Retinal pigment epithelial cell (primary cell): ENCODE results near the gene PPP1R14B.
A peak's percentile ranks its signal among the peaks of the same experiment; 100 is the strongest.

Experiments
- DNase-seq: peaks from one replicate; pipeline ENCODE4 v3.0.0-alpha.2; 2010; ENCODE audit warnings: low read depth
- H3K4me3 ChIP-seq: 2 replicates; pipeline ENCODE4 v1.5.1; 2011; ENCODE audit warnings: mild to moderate bottlenecking, low read length, control low read depth, moderate library complexity
- CTCF ChIP-seq: conservative IDR thresholded peaks from 2 replicates; pipeline ENCODE4 v1.5.1; 2011; ENCODE audit warnings: low read depth, low read length, control low read depth, inconsistent platforms

PPP1R14B gene

GRCh38 chr11:64252003-64252872 is 5.5 kb upstream of the PPP1R14B start:
- peak; percentile 64 for TF ChIP-seq CTCF
- DNase-seq = no peak
- peak overlapping the region; percentile 74 for H3K4me3 ChIP-seq

GRCh38 chr11:64251753-64252002 is 4.9 kb upstream of the PPP1R14B start:
- no peak for DNase-seq
- TF ChIP-seq CTCF = no peak
- peak overlapping the region; percentile 74 for H3K4me3 ChIP-seq

GRCh38 chr11:64251016-64251752 is 4.4 kb upstream of the PPP1R14B start, which contains the start of gene PLCB3:
Gene PLCB3, plus strand, starts transcription at chr11:64251530. Its CDS starts 120 bp downstream, at chr11:64251650.
- peak within 1 kb of the TSS; percentile 74 for H3K4me3 ChIP-seq
- peak; percentile 52 for TF ChIP-seq CTCF
- no peak for DNase-seq

- TF ChIP-seq CTCF = no peak
- DNase-seq = no peak
- peak overlapping the region; percentile 57 for H3K4me3 ChIP-seq
These were observed 3.8 kb upstream of the PPP1R14B start for GRCh38 chr11:64250415-64251015.

- TF ChIP-seq CTCF = no peak
- H3K4me3 ChIP-seq = no peak overlapping the region
- DNase-seq = no peak
These were observed 3.0 kb upstream of the PPP1R14B start for GRCh38 chr11:64249563-64250414.

GRCh38 chr11:64249038-64249437 is 2.3 kb upstream of the PPP1R14B start:
- no peak overlapping the region for H3K4me3 ChIP-seq
- TF ChIP-seq CTCF = no peak
- no peak for DNase-seq
